ENCODE results near the gene NPTN. TPM values are rescaled to one million over a fixed set of nuclear protein-coding genes. Genes with fewer than 3 reads are reported as not detected.
"Not testable (repeated sequence)": the region's sequence is repeated elsewhere in the genome, so short reads cannot be mapped to it uniquely, and the experiment has no call there.

The NPTN gene
- total RNA-seq, 2 donors from 2014 or later, result 37.2 to 38.4 TPM

DNA sequence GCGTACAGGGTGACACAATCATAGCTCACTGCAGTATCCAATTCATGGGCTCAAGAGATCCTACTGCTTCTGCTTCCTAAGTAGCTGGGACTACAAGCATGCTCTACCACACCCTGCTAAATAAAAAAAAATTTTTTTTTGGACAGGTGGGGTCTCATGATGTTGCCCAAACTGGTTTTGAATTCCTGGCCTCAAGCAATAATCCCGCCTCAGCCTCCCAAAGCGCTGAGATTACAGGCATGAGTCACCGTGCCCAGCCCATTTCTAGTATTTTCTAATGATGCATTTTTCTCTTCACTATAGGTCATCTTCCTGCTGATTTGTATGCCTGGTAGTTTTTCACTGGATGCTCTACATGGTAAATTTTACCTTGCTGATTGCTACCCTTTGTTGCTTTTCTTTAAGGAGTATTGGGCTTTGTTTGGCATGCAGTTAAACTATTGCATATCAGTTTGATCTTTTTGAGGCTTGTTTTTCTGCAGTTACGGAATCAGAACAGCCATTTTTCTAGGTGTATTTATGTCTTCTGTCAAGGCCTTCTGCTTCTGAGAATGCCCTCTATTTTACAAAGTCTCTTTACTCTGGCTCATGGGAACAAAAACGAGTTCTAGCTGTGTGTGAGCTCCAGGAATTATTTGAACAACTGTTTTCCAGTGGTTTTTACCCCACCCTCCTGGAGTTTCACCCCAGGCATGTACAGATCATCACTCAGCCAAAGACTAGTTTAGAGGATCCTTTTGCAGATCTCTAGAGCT lies 14.2 kb upstream of the NPTN start:
- no peak overlapping the region for H3K27ac Mint-ChIP-seq
- ATAC-seq, result no peak
- DNase-seq (ENCODE audit: low spot score in 2 of 2), result no peak
- peaks cover 0 to 21% of the 10 kb centered on the region in 2 donors for H3K36me3 Mint-ChIP-seq
- peaks cover 0 to 16% of the 10 kb centered on the region in 2 donors for H3K9me3 Mint-ChIP-seq

- H3K9me3 Mint-ChIP-seq, ATAC-seq, H3K27ac Mint-ChIP-seq: not testable (repeated sequence)
Observed at GRCh38 chr15:73639464-73639863, 6.3 kb upstream of the NPTN start.

GRCh38 chr15:73637527-73637926 lies 4.3 kb upstream of the NPTN start:
- no peak for ATAC-seq
- no peak overlapping the region for H3K27ac Mint-ChIP-seq

More at GRCh38 chr15:73639464-73639863, 6.3 kb upstream of the NPTN start:
- H3K36me3 Mint-ChIP-seq; DNase-seq (ENCODE audit: low spot score in 2 of 2): not testable (repeated sequence)

DNA sequence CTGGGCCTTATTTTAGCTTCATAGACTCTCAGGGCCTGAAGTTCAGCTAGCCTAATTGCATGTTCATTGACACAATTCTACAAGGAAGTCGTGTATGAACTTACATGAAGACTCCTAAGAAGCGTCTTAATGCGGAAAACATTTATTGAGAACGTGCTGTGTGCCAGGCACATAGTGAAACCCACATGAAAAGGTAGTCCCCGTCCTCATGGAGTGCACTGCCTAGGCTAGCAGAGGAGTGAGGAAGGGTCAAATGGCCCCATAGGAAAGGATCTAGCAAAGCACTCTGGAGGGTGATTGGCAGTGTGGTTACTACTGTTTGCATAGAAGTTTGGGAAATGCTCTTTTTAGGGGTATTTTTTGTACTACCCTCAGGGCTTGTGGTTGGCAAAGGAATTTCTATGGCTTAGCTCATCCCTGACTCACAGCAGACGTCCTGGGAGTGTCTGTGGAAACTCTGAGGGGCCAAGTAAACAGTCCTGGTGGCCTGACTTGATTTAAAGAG lies 854 bp upstream of the NPTN start:
- Mint-ChIP-seq H3K36me3 (no peaks in the 10 kb centered on the region), H3K27ac (peak overlapping the region; percentile 88 to 94), H3K9me3 (no peaks in the 10 kb centered on the region)
- DNase-seq (ENCODE audit: low spot score in 2 of 2) (no peak), ATAC-seq (no peak)

More at GRCh38 chr15:73637527-73637926, 4.3 kb upstream of the NPTN start:
- no peak for DNase-seq (ENCODE audit: low spot score in 2 of 2)
- peaks cover 5% of the 10 kb centered on the region in 2 donors for H3K36me3 Mint-ChIP-seq
- H3K9me3 Mint-ChIP-seq, result peaks cover 0 to 4% of the 10 kb centered on the region in 2 donors

GRCh38 chr15:73632670-73633058 lies 525 bp downstream of the NPTN start:
- H3K27ac Mint-ChIP-seq, result peak overlapping the region; percentile 53 to 88
- H3K9me3 Mint-ChIP-seq, result no peaks in the 10 kb centered on the region
- H3K36me3 Mint-ChIP-seq, result no peaks in the 10 kb centered on the region
- ATAC-seq, result peak in 1 of 2 donors; percentile 0
- peak in 1 of 2 donors; percentile 36 for DNase-seq (ENCODE audit: low spot score in 2 of 2)

DNA sequence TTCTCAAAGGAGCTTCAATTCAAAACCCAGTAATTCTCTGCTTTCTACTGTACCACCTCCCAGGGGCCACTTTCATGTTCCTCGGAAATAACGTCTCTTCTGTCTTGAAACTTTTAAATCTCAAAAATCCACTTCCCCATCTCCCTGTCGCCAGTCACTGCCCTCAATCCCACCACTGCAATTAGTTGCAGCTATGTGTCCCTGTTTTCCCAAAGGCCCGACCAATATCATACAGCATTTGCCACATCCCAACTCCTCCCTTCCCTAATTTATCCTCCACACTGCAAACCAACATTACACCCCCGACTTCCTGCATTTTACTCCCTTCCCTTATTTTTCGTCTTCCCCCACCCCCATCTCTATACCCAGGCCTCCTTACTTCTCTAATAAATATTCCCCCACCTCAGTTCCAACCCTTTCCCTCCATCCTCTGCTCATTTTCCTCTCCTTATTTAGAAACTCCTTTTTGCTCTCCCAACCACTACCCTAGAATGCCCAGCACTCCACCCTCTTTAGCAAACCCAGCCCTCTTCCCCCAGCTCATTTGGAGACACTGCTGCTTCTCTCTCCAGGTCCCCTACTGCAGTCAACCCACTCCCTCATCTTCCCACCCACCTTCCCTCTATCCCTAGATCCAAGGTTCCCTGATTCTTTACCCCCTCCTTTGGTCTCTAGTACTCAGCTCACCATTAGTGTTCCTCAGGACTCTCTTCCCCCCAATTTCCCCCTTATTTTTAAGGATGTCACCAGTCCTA lies 1.1 kb downstream of the NPTN start:
- DNase-seq (ENCODE audit: low spot score in 2 of 2) (no peak), ATAC-seq (no peak)
- Mint-ChIP-seq H3K27ac (peak overlapping the region; percentile 53 to 88), H3K36me3 (no peaks in the 10 kb centered on the region), H3K9me3 (no peaks in the 10 kb centered on the region)

DNA sequence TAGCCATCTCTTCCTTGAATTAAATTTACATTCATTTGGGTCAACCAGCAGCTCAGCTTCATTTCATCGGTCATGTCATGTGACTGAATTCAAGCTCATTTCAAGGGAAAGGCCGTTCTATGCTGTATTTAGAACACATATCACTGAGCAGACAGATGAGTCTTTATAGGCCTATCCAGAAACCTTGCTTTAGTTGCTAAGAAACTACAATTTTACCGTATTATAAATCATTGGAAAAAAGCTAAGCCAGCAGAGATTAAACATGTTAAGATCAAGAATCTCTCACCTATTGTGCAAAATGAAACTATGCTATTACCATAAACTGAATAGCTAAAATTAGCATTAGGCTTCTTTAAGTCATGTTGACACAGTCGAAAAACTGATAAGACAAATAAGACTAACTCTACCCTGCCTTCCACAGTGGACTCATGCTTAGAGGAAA lies 2.2 kb downstream of the NPTN start:
- Mint-ChIP-seq H3K27ac (no peak overlapping the region), H3K36me3 (no peaks in the 10 kb centered on the region), H3K9me3 (no peaks in the 10 kb centered on the region)
- DNase-seq (ENCODE audit: low spot score in 2 of 2), result no peak
- ATAC-seq, result no peak

- DNase-seq (ENCODE audit: low spot score in 2 of 2) (no peak), ATAC-seq (no peak)
- Mint-ChIP-seq H3K36me3 (no peaks in the 10 kb centered on the region), H3K9me3 (no peaks in the 10 kb centered on the region), H3K27ac (no peak overlapping the region)
Observed at GRCh38 chr15:73629798-73630429, 3.3 kb downstream of the NPTN start.

DNA sequence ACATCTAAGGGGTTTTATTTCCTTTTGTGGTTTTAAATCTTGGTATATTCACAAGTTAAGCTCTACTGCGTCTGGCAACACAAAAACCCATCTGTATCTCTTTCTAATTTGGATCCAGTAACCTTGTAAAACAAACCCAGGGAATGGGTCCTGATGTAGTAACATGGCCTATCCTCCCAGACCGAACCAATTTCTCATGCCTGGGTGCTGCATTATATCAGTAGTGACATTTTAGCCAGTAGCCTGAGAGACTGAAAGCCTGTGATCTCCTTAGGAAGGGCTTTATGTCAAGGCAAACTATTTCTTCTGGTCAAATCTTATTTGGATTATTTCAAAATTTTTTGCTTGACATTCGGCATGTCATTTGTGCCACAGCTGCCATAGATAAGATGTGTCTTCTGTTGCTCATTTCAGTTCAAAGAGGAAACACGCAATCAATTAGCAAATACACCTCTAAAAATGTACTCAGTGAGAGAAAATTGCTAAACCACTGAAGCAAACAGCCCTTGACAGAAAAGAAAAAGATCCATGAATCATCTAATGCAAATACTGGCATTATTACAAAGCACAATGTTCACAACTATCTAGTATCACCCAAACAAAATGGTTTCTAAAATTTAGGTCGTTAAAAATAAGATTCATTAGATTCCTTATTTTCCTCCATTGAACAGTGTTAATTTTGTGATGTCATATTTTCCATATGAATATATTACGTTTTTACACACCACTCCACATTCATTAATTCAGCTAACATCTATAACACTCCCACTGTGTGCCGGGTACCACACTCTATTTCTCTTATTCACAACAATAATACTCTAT lies 4.0 kb downstream of the NPTN start:
- H3K27ac Mint-ChIP-seq, result no peak overlapping the region
- no peaks in the 10 kb centered on the region for H3K36me3 Mint-ChIP-seq
- no peak for ATAC-seq
- DNase-seq (ENCODE audit: low spot score in 2 of 2), result no peak
- no peaks in the 10 kb centered on the region for H3K9me3 Mint-ChIP-seq

DNA sequence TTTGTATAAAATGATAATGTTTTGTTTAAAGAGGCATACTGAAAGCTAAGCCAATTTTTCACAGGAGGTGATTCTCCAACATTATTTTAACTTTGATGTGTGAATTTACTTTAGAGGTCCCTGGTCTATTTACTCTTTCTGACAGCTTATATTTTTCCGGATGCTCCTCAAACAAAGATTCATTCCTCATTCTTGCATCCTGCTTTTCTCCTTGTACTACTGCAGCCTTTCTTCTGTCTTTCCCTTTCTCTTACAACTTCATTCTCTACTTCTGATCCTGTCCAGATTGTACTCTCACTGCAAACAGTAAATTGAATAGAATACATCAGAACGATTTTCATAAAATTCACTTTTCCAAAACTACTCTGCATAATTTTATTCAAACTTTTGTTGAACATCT lies 5.1 kb downstream of the NPTN start:
- H3K36me3 Mint-ChIP-seq, result no peaks in the 10 kb centered on the region
- no peak for DNase-seq (ENCODE audit: low spot score in 2 of 2)
- H3K27ac Mint-ChIP-seq, result no peak overlapping the region
- H3K9me3 Mint-ChIP-seq, result no peaks in the 10 kb centered on the region
- ATAC-seq, result no peak

- Mint-ChIP-seq H3K36me3 (no peaks in the 10 kb centered on the region), H3K9me3 (no peaks in the 10 kb centered on the region), H3K27ac (no peak overlapping the region)
- DNase-seq (ENCODE audit: low spot score in 2 of 2) (no peak), ATAC-seq (no peak)
Observed at GRCh38 chr15:73626072-73626471, 7.1 kb downstream of the NPTN start.

GRCh38 chr15:73624530-73624929 lies 8.7 kb downstream of the NPTN start:
- Mint-ChIP-seq H3K27ac (no peak overlapping the region), H3K36me3 (no peaks in the 10 kb centered on the region), H3K9me3 (no peaks in the 10 kb centered on the region)
- no peak for DNase-seq (ENCODE audit: low spot score in 2 of 2)
- no peak for ATAC-seq

- DNase-seq (ENCODE audit: low spot score in 2 of 2) (no peak), ATAC-seq (no peak)
- Mint-ChIP-seq H3K27ac (no peak overlapping the region), H3K9me3 (no peaks in the 10 kb centered on the region), H3K36me3 (no peaks in the 10 kb centered on the region)
Observed at GRCh38 chr15:73621286-73621826, 11.8 kb downstream of the NPTN start.

GRCh38 chr15:73620078-73620477 lies 13.1 kb downstream of the NPTN start:
- DNase-seq (ENCODE audit: low spot score in 2 of 2) (no peak), ATAC-seq (no peak)
- H3K36me3 Mint-ChIP-seq, result no peaks in the 10 kb centered on the region
- no peak overlapping the region for H3K27ac Mint-ChIP-seq
- no peaks in the 10 kb centered on the region for H3K9me3 Mint-ChIP-seq

- no peak for DNase-seq (ENCODE audit: low spot score in 2 of 2)
- H3K9me3 Mint-ChIP-seq, result no peaks in the 10 kb centered on the region
- ATAC-seq, result no peak
- H3K36me3 Mint-ChIP-seq, result no peaks in the 10 kb centered on the region
- H3K27ac Mint-ChIP-seq, result no peak overlapping the region
Observed at GRCh38 chr15:73617913-73618312, 15.3 kb downstream of the NPTN start.

DNA sequence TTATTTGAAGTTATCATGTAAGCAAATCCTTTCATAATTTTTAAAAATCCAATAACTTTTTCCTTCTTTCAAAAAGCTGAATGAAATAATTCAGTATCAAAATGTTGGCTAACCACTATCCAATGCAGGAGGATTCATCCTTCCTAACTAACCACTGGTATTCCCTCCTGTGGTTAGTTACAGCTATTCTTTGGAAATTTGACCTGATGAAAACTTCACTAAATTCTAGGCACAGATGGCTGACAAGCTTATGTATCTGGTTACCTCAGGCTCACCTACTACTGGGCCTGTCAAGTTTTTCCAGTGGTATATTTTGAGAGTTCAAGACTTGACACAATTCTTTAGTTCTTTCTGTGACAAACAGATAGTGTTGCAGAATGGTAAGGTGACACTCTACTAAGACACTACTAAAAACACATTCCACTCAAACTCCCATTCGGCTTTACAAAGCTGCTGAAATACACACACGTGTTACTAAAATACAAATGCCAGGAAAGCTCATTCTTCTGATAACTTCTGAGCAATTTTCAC lies 15.8 kb downstream of the NPTN start:
- ATAC-seq (no peak), DNase-seq (ENCODE audit: low spot score in 2 of 2) (no peak)
- no peaks in the 10 kb centered on the region for H3K9me3 Mint-ChIP-seq
- H3K36me3 Mint-ChIP-seq, result no peaks in the 10 kb centered on the region
- no peak overlapping the region for H3K27ac Mint-ChIP-seq

Measured in activated naive CD4-positive, alpha-beta T cell treated with anti-CD3 and anti-CD28 coated beads, Interleukin-2, amount 50 U/mL, for 72 hours (primary cell).